HFF-Myc (cell line): ENCODE data around the gene CEBPE.

Source experiments
- DNase-seq: peaks from one replicate; pipeline ENCODE4 v3.0.0-alpha.2; 2011; ENCODE audit warnings: low read depth; ENCODE audit errors: extremely low read depth
- H3K4me3 ChIP-seq: replicated peaks from 2 replicates; pipeline ENCODE4 v1.5.1; 2011; ENCODE audit warnings: low read depth, mild to moderate bottlenecking, control low read depth, low read length
- TF ChIP-seq, protein P1 (sequence below): IDR thresholded peaks from 2 replicates; pipeline ENCODE4 v1.5.1; 2012; ENCODE audit warnings: mild to moderate bottlenecking, low read depth, low read length, control low read depth; ENCODE audit errors: missing control alignments

Gene CEBPE

DNA sequence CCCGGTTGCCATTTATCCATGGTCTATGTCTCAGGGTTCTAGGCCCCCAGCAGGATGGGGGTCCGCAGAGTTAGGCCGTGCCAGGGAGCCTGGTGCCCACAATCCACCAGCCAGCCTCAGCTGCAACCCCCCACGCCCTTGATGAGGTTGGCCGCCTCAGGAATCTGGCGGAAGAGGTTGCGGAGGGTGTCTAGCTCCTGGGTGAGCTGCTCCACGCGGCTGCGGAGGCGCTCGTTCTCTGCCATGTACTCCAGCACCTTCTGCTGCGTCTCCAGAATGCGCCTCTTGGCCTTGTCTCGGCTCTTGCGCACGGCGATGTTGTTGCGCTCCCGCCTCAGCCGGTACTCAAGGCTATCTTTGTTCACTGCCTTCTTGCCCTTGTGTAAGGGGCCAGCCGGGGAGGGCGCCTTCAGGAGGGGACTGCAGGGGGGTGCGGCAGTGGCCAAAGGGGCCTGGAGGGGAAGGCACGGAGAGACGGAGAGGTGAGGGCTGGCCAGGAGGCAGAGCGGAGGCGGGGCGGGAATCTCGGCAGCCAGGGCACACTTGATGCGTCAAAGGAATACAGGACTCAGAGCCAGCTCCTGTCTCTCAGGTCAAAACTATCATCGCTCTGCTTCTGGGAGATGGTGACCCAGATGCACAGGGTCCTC lies 1.6 kb downstream of the CEBPE start:
- no peak overlapping the region for H3K4me3 ChIP-seq
- no peak for DNase-seq
- TF ChIP-seq, protein P1, sequence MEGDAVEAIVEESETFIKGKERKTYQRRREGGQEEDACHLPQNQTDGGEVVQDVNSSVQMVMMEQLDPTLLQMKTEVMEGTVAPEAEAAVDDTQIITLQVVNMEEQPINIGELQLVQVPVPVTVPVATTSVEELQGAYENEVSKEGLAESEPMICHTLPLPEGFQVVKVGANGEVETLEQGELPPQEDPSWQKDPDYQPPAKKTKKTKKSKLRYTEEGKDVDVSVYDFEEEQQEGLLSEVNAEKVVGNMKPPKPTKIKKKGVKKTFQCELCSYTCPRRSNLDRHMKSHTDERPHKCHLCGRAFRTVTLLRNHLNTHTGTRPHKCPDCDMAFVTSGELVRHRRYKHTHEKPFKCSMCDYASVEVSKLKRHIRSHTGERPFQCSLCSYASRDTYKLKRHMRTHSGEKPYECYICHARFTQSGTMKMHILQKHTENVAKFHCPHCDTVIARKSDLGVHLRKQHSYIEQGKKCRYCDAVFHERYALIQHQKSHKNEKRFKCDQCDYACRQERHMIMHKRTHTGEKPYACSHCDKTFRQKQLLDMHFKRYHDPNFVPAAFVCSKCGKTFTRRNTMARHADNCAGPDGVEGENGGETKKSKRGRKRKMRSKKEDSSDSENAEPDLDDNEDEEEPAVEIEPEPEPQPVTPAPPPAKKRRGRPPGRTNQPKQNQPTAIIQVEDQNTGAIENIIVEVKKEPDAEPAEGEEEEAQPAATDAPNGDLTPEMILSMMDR: no peak

DNA sequence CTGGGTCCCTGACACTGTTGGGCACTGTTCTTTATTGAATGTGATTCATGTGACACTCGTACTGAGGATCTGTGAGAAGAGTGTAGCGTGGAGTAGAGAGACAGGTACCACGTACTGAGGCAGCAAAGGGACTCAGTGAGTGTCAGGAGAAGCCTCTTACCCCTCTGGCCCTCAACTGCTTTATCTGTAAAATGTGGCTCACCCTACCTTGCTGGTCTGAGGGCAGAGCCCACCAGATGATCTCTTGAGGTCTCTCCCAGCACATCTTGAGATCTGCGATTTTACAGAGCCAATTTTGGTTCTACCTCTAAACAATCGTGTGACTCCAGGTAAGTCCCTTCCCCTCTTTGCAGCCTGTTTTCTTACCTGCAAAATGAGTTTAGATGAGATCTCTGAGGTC lies 3.1 kb downstream of the CEBPE start:
- TF ChIP-seq, protein P1: no peak
- DNase-seq: no peak

GRCh38 chr14:23115039-23115731 lies 3.9 kb downstream of the CEBPE start:
- H3K4me3 ChIP-seq: no peak overlapping the region
- DNase-seq: peak; percentile 66
- TF ChIP-seq, protein P1: no peak

More for the DNA sequence above, 3.1 kb downstream of the CEBPE start:
- no peak overlapping the region for H3K4me3 ChIP-seq

DNA sequence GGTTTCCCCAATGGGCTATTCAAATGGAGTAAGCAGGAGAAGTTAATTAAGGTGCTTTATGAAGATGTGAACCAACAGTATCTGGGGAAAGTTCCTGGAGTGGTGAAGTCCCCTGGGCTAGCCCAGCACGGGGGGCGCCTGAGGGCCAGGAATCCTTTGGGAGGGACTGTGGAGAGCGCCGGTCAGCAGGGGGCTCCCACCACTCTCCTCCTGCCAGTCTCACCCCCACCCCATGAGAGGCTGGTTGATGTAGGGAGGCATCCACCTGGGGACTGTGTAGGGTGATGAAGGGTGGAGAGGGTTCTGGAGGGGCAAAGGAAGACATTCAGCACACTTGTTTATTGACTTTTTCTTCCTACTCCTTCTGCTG lies 4.4 kb downstream of the CEBPE start:
- no peak overlapping the region for H3K4me3 ChIP-seq
- TF ChIP-seq, protein P1: no peak
- no peak for DNase-seq

GRCh38 chr14:23114120-23114458 lies 5.0 kb downstream of the CEBPE start:
- TF ChIP-seq, protein P1: no peak

DNA sequence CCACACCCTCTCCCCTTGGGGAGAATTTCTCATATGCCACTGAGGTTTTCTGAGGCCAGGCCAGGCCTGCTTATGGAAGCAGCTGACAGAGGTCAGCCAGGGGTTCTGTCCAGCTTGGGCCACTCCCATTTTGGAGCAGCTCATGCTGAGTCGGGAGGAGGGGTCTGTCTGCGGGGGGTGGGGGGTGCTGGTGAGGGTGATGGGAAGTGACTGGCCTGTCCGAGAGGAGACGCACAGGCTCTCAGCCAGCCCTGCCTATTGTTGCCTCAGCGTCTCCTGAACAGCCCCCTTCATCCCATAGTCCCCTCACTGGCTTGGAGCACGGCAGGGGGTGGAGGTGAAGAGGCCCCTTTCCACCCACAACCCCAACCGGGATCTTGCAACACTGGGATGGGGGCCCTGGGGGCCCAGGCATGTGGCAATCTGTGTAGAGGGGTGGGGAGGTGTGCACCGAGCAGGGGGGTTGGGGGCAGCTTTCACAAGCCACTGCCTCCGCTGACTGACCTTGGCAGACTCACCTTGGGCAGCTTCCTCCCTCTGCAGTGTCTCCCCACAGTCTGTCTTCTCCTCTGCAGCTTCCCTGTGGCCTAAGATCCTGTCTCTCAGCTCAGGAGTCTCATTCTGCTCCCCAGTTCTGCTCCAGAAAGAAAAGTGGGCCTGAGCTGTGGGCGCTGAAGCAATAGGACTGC lies 5.5 kb downstream of the CEBPE start:
- no peak overlapping the region for H3K4me3 ChIP-seq
- DNase-seq: no peak
- TF ChIP-seq, protein P1: no peak

More at GRCh38 chr14:23114120-23114458, 5.0 kb downstream of the CEBPE start:
- DNase-seq: no peak
- no peak overlapping the region for H3K4me3 ChIP-seq
